LNCAP (cell line): ENCODE results near the gene MINPP1.

Experiments used
- CTCF ChIP-seq: fragments of 450-650 bp; IDR thresholded peaks from 2 replicates; pipeline ENCODE4 v1.5.1; 2017; ENCODE audit warnings: mild to moderate bottlenecking

MINPP1 gene

GRCh38 chr10:87558333-87558732 lies 53.6 kb downstream of the MINPP1 start:
- no peak for TF ChIP-seq CTCF

GRCh38 chr10:87559392-87559791 lies 54.7 kb downstream of the MINPP1 start:
- no peak for TF ChIP-seq CTCF

- TF ChIP-seq CTCF: no peak
These were observed 55.9 kb downstream of the MINPP1 start for GRCh38 chr10:87560495-87561129.

- no peak for TF ChIP-seq CTCF
These were observed 58.1 kb downstream of the MINPP1 start for GRCh38 chr10:87562750-87563149.

GRCh38 chr10:87565010-87565409 lies 60.3 kb downstream of the MINPP1 start:
- TF ChIP-seq CTCF: no peak

- no peak for TF ChIP-seq CTCF
These were observed 71.2 kb downstream of the MINPP1 start for GRCh38 chr10:87575851-87576250.

GRCh38 chr10:87578160-87578841 lies 73.6 kb downstream of the MINPP1 start:
- TF ChIP-seq CTCF: no peak
